Fibroblast of skin of left biceps (primary cell): ENCODE results near the gene PREB.
"Not testable (repeated sequence)": the region's sequence is repeated elsewhere in the genome, so short reads cannot be mapped to it uniquely, and the experiment has no call there.

ENCODE experiments used
- DNase-seq, 2 experiments: peaks; one replicate each; pipeline ENCODE4 v3.0.0-alpha.2; 2013; ENCODE audit warnings: low read depth in 2 of 2

Gene PREB

DNA sequence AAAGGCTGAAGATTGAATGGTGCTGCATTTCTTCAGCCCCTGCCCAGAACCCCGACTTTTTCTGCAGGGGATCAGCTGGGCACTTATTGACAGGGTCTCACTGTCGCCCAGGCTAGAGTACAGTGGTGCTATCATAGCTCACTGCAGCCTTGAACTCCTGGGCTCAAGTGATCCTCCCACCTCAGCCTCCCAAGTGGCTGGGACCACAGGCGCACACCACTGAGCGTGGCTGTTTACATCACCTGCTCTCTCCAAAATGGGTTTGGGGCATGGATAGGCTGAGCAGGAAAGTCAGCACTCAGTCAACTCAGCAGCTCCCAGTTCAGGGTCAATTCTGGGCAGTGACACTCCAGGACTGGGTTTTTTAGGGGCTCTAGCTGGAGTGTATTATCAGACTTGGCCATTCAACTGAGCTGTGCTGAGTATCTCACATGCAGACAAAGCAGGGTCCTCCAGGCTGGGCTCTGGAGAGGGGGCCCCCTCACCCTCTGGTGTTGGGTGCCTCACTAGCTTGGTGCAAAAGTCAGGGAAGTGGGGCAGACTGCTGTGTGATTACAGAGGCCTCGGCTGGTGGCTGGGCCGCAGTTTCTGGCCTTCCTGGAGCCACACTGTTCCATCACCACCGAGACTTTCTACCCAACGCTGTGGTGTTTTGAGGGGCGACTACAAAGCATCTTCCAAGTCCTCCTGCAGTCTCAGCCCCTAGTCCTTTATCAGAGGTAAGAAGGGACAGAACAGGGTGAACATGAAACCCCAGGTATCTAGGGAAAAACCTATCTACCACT lies 6.4 kb downstream of the PREB start:
- no peak for DNase-seq

DNA sequence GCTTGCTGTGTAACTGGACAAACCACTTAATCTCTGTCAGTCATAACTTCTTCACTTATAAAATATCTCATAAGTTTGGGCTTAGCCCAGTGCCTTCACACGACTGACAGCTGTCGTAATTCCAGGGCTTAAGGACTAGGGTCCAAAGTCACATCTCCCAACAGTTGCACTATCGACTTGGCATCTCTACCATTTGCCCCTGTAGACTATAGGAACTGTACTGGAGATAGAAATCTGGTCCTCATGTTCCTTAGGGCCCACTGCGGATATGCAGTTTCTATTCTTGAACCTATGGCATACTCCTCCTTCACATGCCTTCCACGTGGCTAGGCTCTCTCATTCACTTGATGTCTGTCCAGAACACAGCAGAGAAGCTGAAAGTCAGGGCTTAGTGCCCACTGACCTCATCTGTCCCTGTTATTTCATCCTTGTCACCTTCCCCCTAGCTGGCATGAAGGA lies 8.2 kb downstream of the PREB start:
- no peak for DNase-seq

- no peak for DNase-seq
Observed at GRCh38 chr2:27125104-27125503, 9.3 kb downstream of the PREB start.

DNA sequence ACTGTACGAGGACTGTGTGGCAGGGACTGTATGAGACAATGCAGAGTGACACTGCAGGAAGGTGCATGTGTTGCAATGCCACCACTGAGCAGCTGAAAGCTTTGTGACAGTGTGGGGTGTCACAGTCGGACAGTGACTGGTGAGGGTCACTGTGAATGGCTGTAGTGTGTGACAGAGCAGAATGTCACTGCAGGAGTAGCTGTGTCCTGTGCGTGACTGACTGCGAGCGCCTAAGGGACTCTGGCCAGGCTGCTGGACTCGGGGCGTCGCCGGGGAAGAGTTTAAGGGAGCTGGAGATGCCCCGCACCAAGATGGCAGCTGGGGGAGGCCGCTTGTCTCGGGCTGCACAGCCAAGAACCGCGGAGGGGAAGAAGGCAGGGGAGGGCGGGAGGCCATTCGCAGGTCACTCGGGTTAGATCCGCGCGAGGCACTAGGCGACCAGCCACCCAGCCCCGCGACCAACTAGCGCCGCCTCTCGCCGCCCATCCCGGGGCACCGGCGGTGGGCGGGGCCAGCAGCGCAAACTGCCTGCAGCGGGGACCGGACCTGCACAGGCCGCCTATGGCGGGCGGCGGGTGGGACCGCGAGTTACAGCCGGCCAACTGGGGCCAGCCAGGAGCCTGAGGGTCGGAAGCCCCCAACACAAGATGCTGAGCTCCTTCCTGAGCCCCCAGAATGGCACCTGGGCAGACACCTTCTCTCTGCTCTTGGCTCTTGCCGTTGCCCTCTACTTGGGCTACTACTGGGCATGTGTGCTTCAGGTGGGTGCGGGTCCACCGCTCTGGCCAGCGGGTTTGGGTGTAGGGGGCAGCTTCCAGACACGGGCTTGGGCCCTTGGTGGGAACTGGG lies 10.9 kb downstream of the PREB start, which contains the start of gene ABHD1:
Gene ABHD1, plus strand, starts transcription at position 514 of the 849 bp plus-strand sequence. Its CDS starts 134 bp downstream, at position 648.
- no peak for DNase-seq

- no peak for DNase-seq
Observed at GRCh38 chr2:27122791-27123190, 11.6 kb downstream of the PREB start.

- no peak for DNase-seq
Observed at GRCh38 chr2:27121906-27122305, 12.5 kb downstream of the PREB start.

GRCh38 chr2:27119330-27119670 lies 15.1 kb downstream of the PREB start:
- DNase-seq, result not testable (repeated sequence)

DNA sequence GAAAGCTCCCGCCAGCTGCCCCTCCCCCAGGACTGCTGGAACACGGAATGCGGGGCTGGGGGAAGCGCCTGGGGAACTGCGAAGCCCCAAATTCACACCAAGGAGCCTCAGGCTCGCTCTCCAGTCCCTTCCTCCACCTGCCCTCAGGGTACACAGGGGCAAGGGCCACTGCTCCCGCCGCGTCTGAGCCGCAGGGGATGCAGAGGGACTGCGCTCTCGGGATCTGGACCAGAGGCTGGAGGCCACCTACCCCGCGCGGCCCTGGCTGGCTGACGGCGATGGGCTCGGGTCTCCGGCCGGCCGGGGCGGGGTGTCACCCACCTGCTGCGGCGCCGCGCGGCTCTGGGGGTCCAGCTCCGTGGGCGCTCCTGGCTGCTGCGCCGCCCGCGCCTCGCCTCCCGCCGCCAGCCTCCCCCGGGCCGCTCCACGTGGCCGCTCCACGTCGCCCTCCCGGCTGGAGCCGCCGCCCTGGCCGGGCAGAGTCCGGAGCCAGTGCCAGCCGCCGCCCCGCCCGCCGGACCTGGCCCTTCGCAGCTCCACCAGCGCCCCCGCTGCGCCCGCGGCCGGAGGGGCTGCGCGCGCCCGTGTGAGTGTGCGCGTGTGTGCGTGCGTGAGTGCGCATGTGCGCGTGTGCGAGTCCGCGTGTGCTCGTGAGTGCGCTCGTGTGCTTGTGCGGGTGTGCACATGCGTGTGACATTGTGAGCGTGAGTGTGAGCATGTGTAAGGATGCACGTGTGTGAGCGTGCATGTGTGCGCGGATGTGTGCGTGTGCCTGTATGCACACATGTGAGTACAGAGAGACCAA lies 15.7 kb downstream of the PREB start, which contains the start of gene CGREF1:
Gene CGREF1, minus strand, starts transcription at position 604 of the 805 bp plus-strand sequence. CDS start 14,762 bp downstream, outside the sequence.
- DNase-seq, result no peak

- DNase-seq, result no peak
Observed at GRCh38 chr2:27117995-27118524, 16.4 kb downstream of the PREB start.

DNA sequence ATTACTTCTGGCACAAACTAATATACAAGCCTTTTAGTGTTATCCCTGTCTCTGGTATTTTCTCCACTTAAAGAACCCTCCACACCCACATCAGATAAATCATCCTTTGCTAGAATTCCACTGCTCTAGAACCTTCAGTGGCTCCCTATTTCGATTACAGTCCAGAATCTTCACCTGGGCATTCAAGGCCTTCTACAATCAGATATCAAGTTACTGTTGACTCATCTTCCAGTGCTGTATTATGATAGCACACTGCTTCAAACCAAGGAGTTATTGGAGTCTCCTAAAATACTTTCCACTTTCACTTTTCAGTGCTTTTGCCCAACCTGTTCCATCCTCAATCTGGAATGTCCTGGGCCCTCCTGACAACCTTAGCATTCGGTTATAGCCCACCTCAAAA lies 18.9 kb downstream of the PREB start:
- DNase-seq, result no peak

DNA sequence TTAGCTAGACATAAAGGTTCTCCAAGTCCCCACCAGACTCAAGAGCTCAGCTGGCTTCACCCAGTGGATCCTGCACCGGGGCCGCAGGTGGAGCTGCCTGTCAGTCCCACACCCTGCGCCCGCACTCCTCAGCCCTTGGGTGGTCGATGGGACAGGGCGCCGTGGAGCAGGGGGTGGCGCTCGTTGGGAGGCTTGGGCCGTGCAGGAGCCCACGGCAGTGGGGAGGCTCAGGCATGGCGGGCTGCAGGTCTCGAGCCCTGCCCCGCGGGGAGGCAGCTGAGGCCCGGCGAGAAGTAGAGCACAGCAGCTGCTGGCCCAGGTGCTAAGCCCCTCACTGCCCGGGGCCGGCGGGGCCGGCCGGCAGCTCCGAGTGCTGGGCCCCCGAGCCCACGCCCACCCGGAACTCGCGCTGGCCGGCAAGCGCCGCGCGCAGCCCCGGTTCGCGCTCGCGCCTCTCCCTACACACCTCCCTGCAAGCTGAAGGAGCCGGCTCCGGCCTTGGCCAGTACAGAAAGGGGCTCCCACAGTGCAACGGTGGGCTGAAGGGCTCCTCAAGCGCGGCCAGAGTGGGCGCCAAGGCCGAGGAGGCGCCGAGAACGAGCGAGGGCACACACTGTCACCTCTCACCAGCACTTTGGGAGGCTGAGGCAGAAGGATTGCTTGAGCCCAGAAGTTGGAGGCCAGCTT lies 22.9 kb downstream of the PREB start:
- DNase-seq, result not testable (repeated sequence)

DNA sequence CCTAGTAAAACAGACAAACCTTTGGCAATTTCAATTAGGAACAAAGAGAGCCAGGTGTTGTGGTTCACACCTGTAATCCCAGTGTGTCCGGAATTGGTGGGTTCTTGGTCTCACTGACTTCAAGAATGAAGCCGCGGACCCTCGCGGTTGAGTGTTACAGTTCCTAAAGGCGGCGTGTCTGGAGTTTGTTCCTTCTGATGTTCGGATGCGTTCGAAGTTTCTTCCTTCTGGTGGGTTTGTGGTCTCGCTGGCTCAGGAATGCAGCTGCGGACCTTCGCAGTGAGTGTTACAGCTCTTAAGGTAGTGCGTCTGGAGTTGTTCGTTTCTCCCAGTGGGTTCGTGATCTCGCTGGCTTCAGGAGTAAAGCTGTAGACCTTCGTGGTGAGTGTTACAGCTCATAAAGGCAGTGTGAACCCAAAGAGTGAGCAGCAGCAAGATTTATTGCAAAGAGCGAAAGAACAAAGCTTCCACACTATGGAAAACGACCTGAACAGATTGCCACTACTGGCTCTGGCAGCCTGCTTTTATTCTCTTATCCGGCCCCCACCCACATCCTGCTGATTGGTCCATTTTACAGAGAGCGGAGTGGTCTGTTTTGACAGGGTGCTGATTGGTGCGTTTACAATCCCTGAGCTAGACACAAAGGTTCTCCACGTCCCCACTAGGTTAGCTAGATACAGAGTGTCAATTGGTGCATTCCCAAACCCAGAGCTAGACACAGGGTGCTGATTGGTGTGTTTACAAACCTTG lies 23.7 kb downstream of the PREB start:
- DNase-seq, result not testable (repeated sequence)

GRCh38 chr2:27109083-27109482 lies 25.4 kb downstream of the PREB start:
- DNase-seq, result no peak

DNA sequence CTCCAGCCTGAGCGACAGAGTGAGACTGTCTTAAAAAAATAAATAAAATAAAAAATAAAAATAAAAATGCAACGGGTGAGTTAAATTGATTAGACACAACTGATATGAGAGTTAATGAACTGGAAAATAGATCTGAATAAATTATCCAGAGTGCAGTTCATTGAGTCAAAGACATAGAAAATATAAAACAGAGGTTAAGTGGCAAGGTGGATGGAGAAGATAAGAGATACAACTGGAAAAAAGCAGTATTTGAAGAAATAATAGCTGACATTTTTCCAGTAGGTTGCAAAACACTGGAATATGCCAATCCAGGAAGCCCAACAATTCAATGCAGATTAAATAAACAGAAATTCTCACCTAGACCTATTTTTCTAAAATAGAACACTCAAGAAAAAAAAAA lies 26.2 kb downstream of the PREB start:
- DNase-seq, result no peak

GRCh38 chr2:27105981-27106380 lies 28.5 kb downstream of the PREB start:
- DNase-seq, result no peak

DNA sequence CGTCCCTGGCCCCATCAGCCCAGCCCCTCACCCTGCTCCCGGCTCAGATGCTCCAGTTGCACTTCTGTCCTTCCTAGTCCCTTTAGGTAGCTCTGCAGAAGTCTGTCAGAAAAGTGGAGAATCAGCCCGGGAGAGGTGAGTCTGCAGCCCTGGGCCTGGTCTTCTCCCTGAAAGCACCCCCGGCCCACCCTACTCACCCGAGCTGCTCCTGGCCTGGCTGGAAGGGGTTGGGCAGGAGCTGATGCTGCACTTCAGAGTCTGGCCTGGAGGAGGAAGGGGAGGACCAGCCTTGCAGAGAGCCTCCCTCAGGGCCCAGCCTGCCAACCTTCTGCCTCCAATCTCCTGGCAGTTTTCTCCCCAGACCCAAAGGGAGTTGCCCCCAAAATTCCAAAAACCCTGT lies 32.1 kb downstream of the PREB start:
- DNase-seq, result no peak

GRCh38 chr2:27100036-27100435 lies 34.4 kb downstream of the PREB start:
- no peak for DNase-seq

- DNase-seq, result no peak
Observed at GRCh38 chr2:27099334-27099955, 35.0 kb downstream of the PREB start.

- DNase-seq, result no peak
Observed at GRCh38 chr2:27097341-27097740, 37.1 kb downstream of the PREB start.
